Stimulated activated CD8-positive, alpha-beta memory T cell treated with anti-CD3 and anti-CD28 coated beads, Interleukin-4, amount 100 ng/mL, for 48 hours (primary cell): Measurements from ENCODE around the gene SRI.
"Not testable (repeated sequence)": the region's sequence is repeated elsewhere in the genome, so short reads cannot be mapped to it uniquely, and the experiment has no call there.

Experiments used
- DNase-seq: peaks from one replicate; pipeline ENCODE4 v3.0.0-alpha.2; 2020

Gene SRI, protein sequence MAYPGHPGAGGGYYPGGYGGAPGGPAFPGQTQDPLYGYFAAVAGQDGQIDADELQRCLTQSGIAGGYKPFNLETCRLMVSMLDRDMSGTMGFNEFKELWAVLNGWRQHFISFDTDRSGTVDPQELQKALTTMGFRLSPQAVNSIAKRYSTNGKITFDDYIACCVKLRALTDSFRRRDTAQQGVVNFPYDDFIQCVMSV

DNA sequence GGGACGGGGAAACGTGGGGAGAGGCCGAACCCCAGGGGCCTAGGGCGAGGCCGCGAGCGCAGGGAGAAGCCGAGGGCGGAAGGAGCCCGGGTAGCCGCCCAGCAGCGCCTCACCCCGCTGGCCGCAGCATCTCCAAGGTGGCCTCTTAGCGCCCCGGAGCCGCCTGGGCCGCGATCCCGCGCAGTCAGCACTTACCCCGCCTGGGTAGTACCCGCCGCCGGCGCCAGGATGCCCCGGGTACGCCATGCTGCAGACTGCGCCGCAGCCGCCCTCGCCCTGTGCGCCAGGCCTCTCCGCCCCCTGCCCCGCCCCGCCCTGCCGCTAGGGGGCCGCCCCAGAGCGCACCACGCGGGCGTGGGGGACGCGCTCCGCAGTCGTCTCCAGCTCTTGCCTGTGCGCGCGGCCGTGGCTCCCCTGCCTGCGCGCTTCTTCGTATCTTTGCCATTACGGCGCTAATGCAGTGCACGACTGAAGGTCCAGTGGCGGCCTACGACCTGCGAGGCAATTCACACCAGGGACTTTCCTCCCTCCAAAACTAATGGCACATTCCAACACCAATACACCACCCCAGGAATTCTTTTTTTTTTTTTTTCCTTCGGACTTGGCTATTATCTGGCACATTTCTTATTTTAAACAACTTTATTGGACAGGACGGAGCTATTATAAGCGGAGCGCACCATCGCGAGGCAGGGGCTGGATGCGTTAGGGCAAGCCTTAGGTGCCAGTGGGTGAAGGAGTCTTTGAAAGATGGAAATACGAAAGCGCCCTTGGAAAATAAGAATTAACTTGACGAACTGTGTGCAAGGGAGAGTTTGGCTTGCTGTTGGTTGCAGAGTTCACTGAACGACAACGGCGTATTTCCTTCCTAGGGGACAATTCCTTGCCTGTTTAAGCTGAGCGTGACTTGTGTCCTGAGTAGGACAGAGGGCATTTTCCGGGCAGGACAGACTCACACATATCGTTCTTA, at the start of gene SRI:
SRI (minus strand) TSS at position 258 of the 967 bp plus-strand sequence; CDS start at position 246, 12 bp downstream.
- DNase-seq, result peak; percentile 90

- no peak for DNase-seq
Measured at GRCh38 chr7:88269586-88269985, 49.7 kb upstream of the SRI start.

GRCh38 chr7:88268858-88269257, 49.0 kb upstream of the SRI start:
- no peak for DNase-seq

DNA sequence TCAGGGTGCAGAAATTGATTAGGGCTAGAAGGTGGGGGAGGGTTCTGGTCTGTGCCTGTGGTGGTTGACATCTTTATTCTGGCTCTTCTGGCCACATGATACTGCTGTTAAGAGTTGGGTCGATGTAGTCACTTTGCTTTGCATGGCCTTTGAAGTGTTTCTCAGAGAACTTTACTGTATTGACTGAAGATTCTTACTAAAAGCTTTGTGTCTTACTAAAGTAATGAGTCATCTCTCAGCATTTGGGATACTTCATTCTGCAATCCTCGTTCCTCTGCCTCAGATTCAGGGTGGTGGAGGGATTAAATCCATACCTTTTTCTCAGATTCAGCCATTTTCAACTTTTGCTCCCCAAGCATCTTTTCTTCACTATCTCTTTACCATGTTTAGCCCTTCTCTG, 48.2 kb upstream of the SRI start:
- DNase-seq, result no peak

DNA sequence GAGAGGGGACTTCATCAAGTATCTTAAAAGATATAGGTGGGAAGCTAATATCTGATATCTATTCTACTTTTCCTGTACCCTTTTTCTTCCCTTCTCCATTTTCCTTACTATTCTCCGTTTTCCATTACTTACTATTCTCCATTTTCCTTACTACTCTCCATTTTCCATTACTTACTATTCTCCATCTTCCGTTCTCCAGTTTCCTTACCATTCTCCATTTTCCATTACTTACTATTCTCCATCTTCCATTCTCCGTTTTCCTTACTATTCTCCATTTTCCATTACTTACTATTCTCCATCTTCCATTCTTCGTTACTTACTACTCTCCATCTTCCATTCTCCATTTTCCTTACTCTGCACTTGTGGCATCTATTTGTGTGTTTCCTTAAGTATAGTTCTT, 47.6 kb upstream of the SRI start:
- no peak for DNase-seq

DNA sequence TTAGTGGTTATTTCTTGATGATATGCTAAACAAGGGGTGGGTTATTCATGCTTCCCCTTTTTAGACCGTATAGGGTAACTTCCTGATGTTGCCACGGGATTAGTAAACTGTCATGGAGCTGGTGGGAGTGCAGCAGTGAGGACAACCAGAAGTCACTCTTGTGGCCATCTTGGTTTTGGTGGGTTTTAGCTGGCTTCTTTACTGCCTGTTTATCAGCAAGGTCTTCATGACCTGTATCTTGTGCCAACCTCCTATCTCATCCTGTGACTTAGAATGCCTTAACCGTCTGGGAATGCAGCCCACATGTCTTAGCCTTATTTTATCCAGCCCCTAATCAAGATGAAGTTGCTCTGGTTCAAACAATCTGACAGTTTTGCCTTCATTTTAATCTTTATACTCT, 45.1 kb upstream of the SRI start:
- not testable (repeated sequence) for DNase-seq

DNA sequence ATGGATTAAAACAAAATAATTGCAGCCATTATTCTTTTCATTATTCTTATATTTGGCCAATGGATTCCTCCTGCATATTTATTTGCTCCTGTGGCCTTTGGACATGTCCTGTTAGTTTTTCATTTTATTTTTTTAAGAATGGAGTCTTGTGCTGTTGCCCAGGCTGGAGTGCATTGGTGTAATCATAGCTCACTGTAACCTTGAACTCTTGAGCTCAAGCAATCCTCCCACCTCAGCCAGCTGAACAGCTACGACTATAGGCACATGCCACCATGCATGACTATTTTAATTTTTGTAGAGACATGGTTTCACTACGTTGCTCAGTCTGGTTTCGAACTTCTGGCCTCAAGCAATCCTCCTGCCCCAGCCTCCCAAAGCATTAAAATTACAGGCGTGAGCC, 42.7 kb upstream of the SRI start:
- no peak for DNase-seq

GRCh38 chr7:88260719-88261118, 40.9 kb upstream of the SRI start:
- no peak for DNase-seq

DNA sequence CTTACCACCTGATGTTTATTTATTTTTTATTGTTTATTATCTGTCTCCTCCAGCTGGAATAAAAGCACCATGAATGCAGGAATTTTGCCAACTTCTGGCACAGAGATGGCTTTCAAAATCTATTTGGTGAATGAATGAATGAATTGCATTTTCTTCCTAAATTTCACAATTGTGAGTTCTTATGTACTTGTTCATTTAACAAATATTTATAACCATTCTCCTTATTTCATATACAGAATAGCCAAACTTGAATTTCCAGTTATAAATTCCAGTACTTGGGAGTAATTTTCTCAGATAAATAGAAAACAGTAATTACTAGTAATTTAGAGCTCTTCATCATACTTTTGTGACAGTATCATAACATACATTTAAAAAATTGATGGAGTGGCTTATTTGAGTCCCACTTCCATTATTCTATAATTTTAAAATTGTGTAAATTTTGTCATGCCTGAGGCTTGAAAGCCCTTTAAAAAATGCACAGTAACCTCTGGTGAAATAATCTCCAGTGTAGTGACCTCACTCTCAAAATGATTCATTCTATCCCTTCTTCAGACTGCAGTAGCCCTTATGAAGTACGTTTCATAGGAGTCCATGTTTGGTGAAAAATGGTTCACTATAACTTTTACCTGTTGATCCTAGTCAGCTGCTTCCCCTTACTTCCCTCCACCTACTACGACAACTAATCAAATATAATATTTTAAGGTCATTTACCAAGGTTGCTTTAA, 40.0 kb upstream of the SRI start:
- DNase-seq, result no peak

DNA sequence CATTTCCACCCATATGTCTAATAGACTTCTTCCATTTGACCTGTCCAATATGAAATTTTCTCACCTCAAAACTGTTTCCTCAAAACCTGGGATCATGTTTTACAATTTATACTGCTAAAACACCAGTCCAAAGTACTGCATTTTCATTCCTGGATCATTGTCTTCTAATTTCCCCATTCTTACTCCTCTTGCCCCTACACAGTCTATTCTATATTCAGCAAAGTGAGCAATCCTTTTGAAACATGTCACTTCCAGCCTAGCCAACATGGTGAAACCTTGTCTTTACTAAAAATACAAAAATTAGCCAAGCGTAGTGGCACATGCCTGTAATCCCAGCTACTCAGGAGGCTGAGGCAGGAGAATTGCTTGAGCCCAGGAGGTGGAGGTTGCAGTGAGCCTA, 38.5 kb upstream of the SRI start:
- not testable (repeated sequence) for DNase-seq

GRCh38 chr7:88256906-88257305, 37.1 kb upstream of the SRI start:
- no peak for DNase-seq

DNA sequence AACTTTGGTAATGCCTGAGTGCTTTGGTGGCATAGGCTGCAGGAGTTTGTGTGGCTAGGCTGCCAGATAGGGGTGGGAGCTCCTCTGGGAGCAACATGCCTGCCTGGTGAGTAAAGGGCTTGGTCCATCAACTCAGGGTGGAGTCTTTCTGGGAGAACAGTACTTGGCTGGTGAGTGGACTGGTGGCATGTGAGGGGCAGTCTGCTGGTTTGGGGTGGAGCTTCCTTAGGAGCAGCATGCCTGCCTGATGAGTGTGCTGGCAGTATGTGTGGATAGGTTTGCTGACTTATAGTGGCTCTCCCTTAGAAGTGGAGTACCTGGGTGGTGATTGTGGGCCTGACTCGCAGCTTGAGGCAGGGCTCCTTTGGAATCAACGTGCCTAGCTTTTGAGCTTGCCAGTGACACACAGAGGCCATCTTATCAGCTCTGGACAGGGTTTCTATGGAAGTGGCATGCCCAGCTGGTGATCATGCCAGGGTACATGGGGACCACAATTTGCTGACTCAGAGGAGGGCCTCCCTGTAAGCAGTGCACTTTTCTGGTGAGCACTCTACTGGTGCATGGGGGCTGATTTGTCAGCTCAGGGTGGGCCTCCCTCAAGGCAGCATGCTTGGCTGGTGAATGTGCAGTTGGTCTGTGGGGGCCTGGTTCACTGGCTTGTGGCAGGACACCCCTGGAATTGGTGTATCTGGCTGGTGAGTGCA, 35.0 kb upstream of the SRI start:
- DNase-seq, result no peak

- no peak for DNase-seq
Measured at GRCh38 chr7:88253640-88254039, 33.8 kb upstream of the SRI start.

GRCh38 chr7:88244258-88244657, 24.4 kb upstream of the SRI start:
- no peak for DNase-seq

GRCh38 chr7:88243345-88243909, 23.6 kb upstream of the SRI start:
- no peak for DNase-seq

GRCh38 chr7:88239852-88240251, 20.0 kb upstream of the SRI start:
- no peak for DNase-seq

DNA sequence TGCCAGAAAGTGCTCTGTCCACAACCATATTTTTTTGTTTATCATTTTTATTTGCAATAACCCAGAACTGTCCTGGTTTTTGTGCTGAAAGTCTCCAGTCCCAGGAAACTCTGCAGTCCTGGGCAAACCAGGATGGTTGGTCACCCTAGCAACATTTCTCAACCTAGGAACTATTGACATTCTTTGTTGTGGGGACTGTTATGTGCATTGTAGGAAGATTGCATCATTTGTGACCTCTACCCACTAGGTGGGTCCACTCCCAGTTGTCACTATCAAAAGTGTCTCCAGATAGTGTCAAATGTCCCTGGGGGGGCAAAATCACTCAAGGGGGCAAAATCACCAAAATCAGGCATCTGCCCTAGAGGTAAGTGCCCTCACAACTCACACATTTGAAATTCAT, 14.0 kb upstream of the SRI start:
- no peak for DNase-seq

GRCh38 chr7:88230646-88231045, 10.8 kb upstream of the SRI start:
- DNase-seq, result no peak

DNA sequence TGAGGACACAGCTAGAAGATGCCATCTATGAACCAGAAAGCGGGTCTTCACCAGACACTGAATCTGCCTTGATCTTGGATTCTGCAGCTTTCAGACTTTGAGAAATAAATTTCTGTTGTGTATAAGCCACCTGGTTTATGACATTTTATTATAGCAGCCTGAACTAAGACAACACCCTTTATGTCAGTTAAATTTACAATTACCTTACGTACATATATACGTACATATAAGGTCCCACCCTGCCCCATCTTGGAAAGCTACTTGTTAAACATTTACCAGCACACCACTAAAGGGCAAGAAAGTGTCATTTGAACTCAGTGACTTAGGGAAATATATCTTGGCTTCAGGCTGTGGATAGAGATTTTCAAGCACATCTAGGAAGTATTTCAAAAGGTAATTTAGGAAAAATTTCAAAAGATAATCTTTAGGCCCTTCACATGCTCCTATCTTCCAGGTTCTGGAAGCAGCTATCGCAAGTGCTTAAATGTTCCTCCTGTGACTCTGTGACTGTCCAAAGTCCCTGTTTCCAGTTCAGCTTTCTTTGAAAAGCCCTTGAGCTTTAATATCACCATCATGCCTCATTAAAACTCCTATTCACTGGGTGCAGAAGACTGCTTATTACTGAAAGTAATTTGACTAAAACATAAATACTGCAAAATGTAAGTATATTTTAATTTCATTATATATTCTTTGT, 9.6 kb upstream of the SRI start:
- no peak for DNase-seq

- DNase-seq, result no peak
Measured at GRCh38 chr7:88226886-88227516, 7.2 kb upstream of the SRI start.

DNA sequence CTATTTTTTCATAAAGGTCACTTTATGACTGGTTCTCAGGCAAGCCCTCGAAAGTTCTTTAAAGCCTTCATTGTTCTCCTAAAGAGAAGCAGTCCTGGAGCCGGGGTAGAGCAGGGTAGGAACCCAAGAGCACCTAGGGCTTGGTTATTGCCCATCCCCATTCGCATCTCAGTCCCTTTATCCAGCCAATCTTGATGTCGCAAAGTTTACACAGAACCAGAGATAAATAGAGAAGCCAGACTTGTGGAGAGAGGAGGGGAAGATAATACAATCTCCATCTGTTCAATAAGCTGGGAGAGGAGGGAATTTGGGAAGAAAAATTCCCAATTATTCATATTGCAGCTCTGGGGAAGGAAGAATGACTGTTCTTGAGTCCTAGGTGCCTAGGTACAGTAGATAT, 6.4 kb upstream of the SRI start:
- DNase-seq, result no peak
